Measurements from ENCODE around the gene UGT8. TPM values are rescaled to one million over a fixed set of nuclear protein-coding genes. Genes with fewer than 3 reads are reported as not detected.
"Not testable (repeated sequence)": the region's sequence is repeated elsewhere in the genome, so short reads cannot be mapped to it uniquely, and the experiment has no call there.

Gene UGT8
- total RNA-seq, 1 donor from 2014 or later, result 47.0 TPM

DNA sequence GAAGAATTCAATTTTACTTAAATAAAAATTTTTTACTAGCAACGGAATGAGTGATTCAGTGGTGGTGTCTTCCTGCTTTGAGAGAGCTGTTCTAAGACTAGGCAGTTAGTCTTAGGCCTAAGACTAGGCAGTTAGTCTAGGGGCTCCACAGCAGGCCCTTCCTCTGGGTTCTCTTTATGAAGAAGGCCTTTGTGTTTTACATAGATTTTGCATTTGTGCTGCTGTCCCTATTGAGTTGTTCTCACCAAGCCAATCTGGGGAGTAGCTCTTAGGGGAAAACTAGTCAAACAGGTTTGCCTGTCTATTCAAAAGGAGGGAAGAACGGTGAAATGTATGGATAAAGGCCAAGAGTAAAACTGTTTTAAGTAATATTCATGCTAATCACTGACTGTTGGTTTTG, 7.6 kb downstream of the UGT8 start:
- DNase-seq (ENCODE audit: low read depth), result no peak

DNA sequence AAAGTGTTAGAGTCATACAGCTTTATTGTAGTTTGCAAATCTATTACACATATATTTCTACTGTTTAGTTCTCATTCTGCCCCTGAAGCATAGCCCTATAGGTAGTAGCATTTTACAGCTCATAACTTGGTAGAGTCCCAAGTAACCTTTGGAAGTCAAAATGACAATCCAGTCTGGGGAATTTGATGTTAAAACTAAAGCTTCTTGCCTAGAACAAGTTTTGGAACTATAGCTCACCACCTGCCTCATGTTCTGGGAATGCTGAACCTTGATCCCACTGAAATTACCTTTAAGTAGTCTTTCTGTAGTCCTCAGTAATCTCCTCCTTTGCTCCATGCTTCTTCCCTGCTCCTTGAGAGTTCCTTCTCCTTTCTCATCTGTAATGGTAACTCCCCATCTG, 8.4 kb downstream of the UGT8 start:
- no peak for DNase-seq (ENCODE audit: low read depth)

DNA sequence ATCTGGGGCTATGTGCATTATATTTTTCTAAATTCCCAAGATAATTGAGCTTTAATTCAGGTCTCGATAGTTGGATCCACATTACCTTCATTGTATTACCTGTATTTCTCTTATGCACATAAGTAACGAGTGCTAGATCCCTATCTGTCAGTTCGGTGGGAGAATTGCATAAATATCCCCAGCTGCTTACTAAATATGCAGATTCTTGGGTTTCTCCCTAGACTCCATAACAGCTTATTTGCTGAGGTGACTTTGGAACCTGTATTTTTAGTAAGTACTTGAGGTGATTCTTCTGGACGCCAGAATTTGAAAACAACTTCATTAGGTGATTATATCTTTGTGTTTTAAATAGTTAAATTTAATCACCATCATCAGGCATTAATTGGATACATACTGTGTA, 15.0 kb downstream of the UGT8 start:
- no peak for DNase-seq (ENCODE audit: low read depth)

DNA sequence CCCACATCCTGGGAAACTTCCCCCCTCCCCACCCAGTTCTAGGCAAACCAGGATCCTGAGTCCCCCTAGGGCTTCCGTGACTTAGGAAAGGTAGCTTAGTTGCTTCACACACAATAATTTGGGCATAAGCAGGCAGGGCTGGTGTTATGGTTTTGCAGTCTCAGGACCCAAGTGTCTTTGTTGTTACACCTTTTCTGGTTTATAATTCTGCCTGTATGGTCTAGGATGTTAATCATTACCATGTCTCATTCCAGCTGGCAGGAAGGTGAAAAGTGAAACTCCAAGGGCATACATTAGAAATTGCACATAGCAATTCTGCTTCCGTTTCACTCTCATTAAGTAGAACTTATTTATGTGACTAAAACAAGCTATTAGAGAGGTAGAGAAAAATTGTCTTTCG, 16.8 kb downstream of the UGT8 start:
- peak; percentile 92 for DNase-seq (ENCODE audit: low read depth)

DNA sequence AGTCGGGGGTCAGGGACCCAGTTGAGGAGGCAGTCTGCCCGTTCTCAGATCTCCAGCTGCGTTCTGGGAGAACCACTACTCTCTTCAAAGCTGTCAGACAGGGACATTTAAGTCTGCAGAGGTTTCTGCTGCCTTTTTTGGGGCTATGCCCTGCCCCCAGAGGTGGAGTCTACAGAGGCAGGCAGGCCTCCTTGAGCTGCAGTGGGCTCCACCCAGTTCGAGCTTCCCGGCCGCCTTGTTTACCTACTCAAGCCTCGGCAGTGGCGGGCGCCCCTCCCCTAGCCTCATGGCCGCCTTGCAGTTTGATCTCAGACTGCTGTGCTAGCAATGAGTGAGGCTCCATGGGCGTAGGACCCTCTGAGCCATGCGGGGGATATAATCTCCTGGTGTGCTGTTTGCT, 17.4 kb downstream of the UGT8 start:
- DNase-seq (ENCODE audit: low read depth), result peak; percentile 58

DNA sequence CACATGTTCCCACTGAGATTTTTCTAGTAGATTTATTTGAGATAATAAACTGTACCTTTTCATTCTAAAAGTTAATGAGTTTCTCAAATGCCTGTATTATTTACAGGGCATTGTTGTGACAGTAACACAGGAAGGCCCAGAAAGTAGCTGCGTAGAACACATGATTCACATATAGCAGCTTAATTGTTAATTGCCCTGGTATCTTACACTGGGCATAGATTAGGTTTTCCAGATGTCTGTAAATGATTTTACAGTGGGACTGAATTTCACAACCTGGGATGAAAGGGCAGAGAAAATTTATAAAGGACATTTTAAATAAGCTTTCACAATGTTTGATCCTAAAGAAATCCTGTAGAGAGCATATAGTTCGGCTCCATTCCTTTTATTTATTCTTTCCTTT, 27.6 kb downstream of the UGT8 start:
- DNase-seq (ENCODE audit: low read depth), result peak; percentile 38

DNA sequence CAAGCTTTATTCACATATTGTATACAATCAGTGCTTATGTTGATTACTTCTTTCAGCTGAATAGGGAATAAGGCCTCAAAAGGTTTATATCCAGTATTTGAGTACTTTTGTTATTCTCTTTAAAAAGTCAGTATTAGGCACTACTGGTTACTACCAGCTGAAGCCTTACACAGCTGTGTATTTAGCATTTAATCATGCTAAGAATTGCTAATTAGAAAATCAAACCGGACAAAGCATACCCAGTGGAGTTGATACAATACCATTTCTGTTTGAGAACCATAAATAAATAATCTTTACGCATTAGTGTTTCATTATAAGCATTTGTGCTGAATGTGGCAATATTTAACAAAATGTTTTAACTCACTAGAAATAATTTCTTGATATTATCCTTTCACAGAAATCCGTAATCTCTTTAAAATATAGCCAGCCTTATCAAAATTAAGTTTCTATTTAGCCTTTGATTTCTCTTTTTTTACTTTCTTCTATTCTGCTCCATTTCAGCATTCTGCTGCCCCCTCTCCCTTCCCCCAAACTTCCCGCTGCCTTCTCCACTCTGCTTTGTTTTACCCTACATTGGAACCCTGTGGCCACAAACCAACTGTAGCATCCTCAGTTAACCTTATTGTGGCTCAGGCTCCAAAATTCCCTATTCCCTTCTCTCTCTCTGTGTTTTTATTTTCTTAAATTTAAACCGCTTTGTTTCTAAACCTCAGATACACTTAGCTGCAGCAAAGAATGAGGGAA, 37.8 kb downstream of the UGT8 start:
- DNase-seq (ENCODE audit: low read depth), result no peak

DNA sequence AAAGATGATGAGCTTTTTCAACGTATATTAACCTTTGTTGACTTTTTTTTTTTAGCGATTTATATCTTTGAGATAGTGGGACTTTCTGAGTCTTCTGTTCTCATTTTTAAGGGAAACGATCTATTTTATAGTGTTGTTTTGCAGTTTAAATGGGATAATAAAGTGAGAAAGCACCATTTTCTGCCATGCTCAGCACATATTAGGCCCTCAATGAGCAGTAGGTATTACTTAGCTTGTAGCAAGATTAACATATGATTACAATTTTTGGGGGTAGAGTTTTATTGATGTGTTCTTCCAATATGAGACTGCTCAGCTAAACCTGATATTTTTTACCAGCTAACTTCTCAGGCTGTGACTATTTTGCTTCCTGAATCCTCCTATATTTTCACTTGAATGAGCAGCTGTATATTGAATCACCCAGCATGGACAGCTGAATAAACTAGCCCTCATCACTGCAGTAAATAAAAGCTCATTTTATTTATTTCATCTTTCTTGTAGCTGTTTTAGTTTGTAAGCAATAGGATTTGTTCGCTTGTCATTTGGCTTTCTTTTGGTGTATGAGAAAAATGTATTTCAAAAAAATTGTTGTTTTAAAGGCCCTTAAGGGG, 43.7 kb downstream of the UGT8 start:
- peak; percentile 26 for DNase-seq (ENCODE audit: low read depth)

DNA sequence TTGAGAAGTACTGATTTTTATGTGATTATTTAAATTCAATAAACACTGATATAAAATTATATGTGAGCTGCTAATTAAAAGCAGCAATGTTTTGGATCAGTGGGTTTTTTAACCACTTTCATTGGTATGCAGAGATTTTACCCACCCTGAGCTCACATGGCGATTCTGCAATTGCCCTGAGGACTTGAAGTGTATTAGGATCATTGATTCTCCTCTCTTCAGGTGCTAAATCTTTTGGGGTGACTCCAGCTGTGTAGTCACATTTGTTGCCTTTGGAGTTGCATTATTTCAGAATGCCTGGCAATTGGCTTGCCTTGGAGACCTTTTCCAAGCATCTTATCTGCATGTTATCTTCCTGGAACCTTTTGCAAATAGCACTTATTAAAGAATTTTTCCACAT, 51.3 kb downstream of the UGT8 start:
- peak; percentile 66 for DNase-seq (ENCODE audit: low read depth)

DNA sequence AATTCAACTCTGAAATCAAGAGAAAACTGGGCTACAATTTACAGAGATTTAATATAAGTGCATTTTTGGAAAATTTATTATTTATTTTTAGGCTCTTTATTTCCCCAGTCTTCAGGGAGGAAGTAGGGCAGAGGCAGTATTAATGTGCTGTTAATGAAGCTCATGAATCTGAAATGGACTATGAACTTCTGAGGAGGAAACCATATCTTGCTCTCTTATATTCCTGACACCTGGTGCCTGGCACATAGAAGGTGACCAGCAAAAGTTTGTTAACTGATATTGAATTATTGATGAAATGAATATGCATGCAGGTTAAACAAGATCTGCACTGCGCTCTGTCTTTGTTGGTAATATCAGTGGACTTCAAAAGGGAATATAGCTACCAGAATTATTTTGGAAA, 55.1 kb downstream of the UGT8 start:
- DNase-seq (ENCODE audit: low read depth), result no peak

DNA sequence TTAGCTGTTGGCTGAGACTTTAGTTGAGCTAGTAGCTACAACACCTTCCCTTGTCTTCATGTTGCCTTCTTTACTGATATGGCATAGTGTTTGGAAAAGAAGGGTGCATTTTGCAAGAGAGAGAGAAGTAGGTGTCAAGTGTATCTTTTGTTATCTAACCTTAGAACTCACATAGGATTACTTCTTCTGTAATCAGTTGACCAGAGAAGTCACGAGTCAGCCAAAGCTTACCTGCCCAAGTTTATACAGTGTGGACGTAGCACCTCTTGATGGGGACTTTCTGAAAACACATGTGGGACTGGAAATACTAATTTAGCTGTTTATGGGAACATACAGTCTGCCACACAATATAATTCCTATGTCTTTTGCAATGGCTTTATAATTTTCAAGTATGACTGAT, 56.0 kb downstream of the UGT8 start:
- DNase-seq (ENCODE audit: low read depth), result no peak

DNA sequence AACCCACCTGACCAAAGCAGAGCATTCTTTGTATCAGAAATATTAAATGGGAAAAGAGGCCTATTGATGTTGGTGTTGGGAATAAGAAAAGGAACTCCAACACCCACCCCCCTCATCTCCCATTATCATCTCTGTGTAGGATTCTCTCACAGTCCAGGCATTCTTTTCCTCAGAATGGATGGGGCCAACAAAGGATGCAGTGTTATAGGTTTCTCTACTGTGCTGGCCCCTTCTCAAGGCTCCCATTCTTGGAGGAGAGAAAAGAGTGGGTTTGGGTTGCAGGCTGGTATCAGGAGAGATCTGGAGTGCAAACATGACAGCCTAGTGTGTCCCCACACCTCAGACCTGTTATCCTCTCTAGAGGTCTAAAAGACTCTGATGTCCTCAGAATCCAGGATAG, 59.6 kb downstream of the UGT8 start:
- DNase-seq (ENCODE audit: low read depth), result no peak

DNA sequence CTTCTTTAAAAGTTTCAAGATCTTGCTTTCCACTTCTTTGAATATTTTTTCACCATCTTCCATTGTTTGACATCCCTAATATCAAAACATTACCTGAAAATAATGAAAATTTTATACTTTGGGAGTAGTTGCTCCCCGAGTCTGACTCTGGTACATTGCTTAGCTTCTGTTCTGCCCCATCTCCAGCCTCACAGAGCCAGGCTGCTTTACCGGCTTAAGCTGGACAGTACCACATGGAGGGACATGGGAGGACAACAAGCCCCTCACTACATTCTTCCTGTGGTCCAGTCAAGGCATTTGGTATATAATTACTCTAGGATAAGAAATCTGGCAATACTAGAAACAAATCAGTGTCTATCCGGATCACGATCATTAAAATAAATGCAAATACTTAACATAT, 60.2 kb downstream of the UGT8 start:
- no peak for DNase-seq (ENCODE audit: low read depth)

DNA sequence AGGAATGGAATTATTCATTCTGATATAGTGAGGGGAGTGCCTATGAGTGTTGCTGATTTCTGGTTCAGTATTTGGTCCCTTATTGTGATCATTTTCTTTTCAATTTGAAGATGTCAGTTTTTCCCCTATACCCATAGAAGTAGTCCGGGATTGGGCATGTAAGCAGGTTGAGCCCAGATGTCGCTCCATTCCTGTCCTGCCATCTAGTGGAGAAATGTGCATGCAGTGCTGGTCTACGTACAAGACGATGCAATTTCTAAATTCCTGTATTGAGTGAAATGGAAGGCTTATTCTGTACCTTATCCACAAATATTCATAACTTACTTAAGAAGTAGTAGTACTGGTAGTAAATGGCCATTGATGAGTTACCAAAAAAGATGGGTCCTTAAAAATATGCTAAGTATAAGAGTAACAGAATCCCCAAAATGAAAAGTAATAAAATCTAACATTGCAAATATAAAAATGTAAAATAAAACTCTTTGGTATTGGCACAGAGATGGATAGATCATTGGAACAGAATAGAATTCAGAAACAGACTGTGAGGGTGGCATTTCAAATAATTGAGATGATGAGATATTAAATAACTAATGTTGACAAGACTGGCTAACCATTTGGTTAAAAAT, 60.9 kb downstream of the UGT8 start:
- peak; percentile 81 for DNase-seq (ENCODE audit: low read depth)

DNA sequence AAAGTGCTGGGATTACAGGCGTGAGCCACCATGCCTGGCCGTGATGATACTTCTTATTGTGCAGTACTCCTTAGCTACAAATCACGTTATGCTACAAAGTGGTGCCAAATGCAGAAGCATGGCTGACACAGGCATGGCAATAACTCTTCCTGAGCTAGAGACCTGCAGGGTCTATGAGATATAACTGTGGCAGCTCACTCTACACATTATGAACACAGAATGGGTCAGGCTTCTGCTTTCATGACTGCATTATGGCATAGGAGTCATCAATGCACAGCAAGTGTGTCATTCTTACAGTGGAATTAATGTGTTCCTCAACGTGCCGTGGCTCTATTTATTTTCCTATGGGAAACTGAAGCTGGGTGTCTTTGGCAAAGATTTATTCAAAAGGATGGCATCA, 64.5 kb downstream of the UGT8 start:
- no peak for DNase-seq (ENCODE audit: low read depth)

DNA sequence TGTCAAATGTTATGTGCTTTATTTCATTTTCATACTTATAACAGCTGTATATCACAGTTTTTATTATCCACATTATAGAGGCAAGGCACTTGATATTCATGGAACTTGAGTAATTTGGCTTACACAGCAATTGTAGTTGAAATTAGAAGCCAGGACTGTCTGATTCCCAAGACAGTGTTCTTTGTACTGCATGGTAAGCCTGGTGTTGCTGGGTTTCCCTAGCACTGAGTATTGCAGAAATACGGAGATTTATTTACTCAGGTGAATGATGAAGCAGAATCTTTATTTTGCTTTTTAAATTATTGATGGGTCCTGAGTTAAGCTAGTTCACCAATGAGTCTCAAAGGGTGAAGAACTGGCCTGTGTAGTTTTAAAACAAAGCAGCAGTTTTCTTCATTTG, 70.0 kb downstream of the UGT8 start:
- DNase-seq (ENCODE audit: low read depth), result no peak

DNA sequence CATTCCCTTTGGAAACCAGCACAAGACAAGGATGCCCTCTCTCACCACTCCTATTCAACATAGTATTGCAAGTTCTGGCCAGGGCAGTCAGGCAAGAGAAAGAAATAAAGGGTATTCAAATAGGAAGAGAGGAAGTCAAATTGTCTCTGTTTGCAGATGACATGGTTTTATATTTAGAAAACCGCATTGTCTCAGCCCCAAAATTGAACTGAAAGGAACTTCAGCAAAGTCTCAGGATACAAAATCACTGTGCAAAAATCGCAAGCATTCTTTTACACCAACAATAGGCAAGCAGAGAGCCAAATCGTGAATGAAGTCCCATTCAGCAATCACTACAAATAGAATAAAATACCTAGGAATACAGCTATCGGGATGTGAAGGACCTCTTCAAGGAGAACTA, 72.1 kb downstream of the UGT8 start:
- DNase-seq (ENCODE audit: low read depth), result not testable (repeated sequence)

DNA sequence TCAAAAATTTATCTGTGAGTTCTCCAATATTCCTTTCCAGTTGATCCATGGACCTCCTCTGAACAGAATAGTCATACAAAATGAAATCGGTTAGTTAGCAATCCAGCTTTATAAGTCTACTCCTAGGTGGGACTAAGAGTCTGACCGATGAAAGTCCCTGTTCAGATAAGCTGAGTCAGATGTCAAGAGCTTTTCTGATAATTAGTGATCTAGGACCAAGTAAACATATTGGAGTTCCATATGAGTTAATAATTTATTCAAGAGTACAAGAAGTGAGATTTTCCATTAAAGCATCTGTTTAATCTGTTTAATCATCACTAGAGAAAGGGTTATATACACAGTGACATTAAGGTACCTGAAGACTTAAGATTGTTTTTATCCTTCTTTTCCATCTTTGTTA, 74.7 kb downstream of the UGT8 start:
- peak; percentile 90 for DNase-seq (ENCODE audit: low read depth)

DNA sequence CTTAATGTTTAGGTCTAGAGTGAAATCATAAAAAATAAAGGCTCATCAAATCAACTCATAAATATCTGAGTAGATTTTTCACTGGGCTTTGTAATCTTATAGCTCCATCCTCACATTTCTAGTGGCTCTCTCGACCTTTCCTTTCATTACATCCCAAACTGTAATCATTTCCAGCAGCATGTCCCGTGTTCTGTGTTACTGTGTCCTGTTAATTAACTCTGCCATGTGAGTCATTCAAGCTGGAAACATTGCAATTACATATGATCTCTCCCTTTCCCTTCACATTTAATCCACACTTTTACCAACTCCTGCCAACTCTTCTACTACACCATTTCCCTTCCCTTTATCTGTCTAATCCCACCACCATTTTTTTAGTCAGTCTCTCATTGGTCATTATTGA, 75.5 kb downstream of the UGT8 start:
- DNase-seq (ENCODE audit: low read depth), result peak; percentile 42

DNA sequence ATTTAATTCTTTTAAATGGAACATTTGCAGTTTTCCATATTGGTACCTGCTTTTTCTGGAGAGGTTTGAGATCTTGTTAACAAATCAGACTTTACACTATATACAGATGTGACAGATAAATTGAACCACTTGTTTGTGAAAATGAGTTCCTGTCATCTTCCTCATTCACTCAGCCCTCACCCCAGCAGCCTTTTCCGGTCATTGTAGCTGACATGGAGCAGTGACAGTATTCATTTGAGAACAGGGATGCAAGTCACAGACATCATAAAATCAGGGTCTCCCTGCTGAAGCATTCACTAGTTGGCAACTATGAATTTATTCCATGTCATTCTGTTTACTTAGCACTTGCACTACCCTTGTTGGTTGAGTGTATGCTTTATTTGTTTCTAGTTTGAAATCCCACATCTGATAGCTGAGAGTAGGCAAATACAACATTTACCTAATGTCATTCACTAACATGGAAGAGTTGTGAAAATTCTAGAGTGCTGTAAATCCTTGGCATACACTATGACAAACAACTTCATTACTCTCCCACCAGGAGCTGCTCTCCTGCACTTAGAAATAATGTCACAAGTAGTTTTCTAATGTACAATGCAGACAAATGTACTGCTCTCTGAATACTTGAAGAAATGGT, 78.9 kb downstream of the UGT8 start:
- DNase-seq (ENCODE audit: low read depth), result no peak

DNA sequence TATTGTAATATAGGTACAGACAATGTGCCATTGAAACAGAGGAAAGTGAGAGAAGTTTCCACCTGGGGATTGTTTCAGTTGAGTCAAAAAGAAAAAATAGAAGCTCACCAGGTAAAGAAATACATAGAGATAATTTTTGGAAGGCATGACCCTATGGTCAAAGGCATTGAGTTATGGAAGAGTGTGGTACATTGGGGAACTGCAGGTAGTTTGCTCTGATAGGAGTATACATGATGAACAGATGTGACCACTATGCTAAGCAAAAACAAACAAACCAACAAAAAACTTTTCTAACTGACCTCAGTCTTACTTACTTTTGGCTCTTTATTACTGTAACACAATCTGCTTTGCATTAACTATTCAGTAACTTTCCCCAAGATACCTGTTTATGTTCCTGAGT, 85.9 kb downstream of the UGT8 start:
- DNase-seq (ENCODE audit: low read depth), result no peak

DNA sequence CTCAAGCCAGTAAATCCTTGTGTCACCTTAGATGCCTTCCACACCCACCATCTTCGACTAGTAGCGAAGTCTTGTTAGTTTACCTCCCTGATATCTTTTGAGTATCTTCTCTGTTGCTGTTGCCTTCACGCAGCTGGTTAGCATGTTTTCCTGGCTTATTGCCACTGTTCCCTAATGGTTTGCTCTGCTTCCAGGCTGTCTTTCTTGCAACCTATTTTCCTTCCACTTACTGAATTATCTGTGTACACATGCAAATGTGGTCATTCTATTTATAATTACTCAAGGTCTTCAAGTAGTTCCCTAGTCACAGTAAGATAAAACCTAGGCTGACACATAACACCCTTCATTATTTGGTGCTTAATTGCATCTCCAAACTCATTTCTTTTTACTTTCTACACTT, 89.5 kb downstream of the UGT8 start:
- DNase-seq (ENCODE audit: low read depth), result no peak

DNA sequence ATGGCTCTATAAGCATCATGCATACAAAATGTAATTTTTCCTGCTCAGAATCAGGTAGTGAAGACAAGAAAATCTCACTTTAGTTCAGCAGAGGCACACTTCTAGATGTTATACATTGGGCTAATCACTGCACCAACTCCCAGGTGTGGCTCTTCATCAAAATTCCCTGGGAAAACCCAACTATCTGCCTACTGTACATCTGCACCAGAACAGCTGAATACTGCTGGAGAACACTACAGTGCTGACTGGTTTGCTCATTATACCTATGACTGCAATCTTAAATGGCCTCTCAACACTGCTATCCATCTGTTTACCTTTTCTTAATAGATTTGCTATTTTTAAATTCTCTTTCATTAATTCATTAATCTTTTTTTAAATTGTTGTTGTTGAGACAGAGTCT, 92.0 kb downstream of the UGT8 start:
- no peak for DNase-seq (ENCODE audit: low read depth)
